ENCODE results near the gene PITPNM3. TPM values are rescaled to one million over a fixed set of nuclear protein-coding genes. Genes with fewer than 3 reads are reported as not detected.

The PITPNM3 gene
- polyA plus RNA-seq, 1 donor from 2014 or later: 3.0 TPM

GRCh38 chr17:6427279-6427781 lies 129.0 kb downstream of the PITPNM3 start:
- Histone ChIP-seq H3K27ac (ENCODE audit: low read length) (no peak overlapping the region), H3K4me3 (ENCODE audit: low read length) (no peak overlapping the region), H3K9me2 (ENCODE audit: insufficient read depth, low read length) (no peaks in the 10 kb centered on the region), H2AFZ (ENCODE audit: low read depth, low read length) (no peak overlapping the region), H3K79me2 (replicated peaks; ENCODE audit: insufficient read depth, low read length) (no peaks in the 10 kb centered on the region), H3K27me3 (ENCODE audit: insufficient read depth, low read depth, low read length) (no peaks in the 10 kb centered on the region), H3K4me2 (ENCODE audit: low read length) (no peak overlapping the region), H3K9ac (ENCODE audit: low read length) (no peak overlapping the region), H3K36me3 (ENCODE audit: insufficient read depth, low read length) (no peaks in the 10 kb centered on the region), H3K9me3 (ENCODE audit: low read length) (no peaks in the 10 kb centered on the region), H3F3A (ENCODE audit: insufficient read depth, low read length, poor library complexity, severe bottlenecking) (no peaks in the 10 kb centered on the region), H4K20me1 (ENCODE audit: insufficient read depth) (no peaks in the 10 kb centered on the region)
- TF ChIP-seq REST (IDR thresholded peaks at IDR 0.05; ENCODE audit: borderline replicate concordance) (no peak), TAF1 (IDR thresholded peaks at IDR 0.05; ENCODE audit: low read depth) (no peak), CTCF (IDR thresholded peaks at IDR 0.05; ENCODE audit: poor library complexity, severe bottlenecking) (peak; percentile 35), EP300 (conservative IDR thresholded peaks at IDR 0.05; ENCODE audit: poor library complexity, severe bottlenecking) (no peak), POLR2AphosphoS5 (IDR thresholded peaks at IDR 0.05) (no peak), RAD21 (conservative IDR thresholded peaks at IDR 0.05) (peak; percentile 41), MXI1 (conservative IDR thresholded peaks at IDR 0.05; ENCODE audit: poor library complexity, severe bottlenecking) (no peak)

GRCh38 chr17:6426356-6427101 lies 129.8 kb downstream of the PITPNM3 start:
- no peak for TF ChIP-seq EZH2 (IDR thresholded peaks at IDR 0.05; ENCODE audit: borderline replicate concordance, insufficient read depth, low read length, poor library complexity, severe bottlenecking)
- no peak for TF ChIP-seq REST (IDR thresholded peaks at IDR 0.05; ENCODE audit: borderline replicate concordance)
- no peak for TF ChIP-seq EP300 (conservative IDR thresholded peaks at IDR 0.05; ENCODE audit: poor library complexity, severe bottlenecking)
- no peak for TF ChIP-seq SMC3 (conservative IDR thresholded peaks at IDR 0.05; ENCODE audit: poor library complexity)
- TF ChIP-seq CTCF (IDR thresholded peaks at IDR 0.05; ENCODE audit: poor library complexity, severe bottlenecking): no peak
- no peak for TF ChIP-seq MXI1 (conservative IDR thresholded peaks at IDR 0.05; ENCODE audit: poor library complexity, severe bottlenecking)
- no peak for TF ChIP-seq POLR2AphosphoS5 (IDR thresholded peaks at IDR 0.05)
- no peak for TF ChIP-seq TAF1 (IDR thresholded peaks at IDR 0.05; ENCODE audit: low read depth)
- no peak for TF ChIP-seq RAD21 (conservative IDR thresholded peaks at IDR 0.05)
- H3K9me2 ChIP-seq (ENCODE audit: insufficient read depth, low read length): no peaks in the 10 kb centered on the region
- H3K9me3 ChIP-seq (ENCODE audit: low read length): no peaks in the 10 kb centered on the region
- H3K27me3 ChIP-seq (ENCODE audit: insufficient read depth, low read depth, low read length): no peaks in the 10 kb centered on the region
- no peak overlapping the region for H3K4me3 ChIP-seq (ENCODE audit: low read length)
- H2AFZ ChIP-seq (ENCODE audit: low read depth, low read length): no peak overlapping the region
- no peak overlapping the region for H3K4me2 ChIP-seq (ENCODE audit: low read length)
- H4K20me1 ChIP-seq (ENCODE audit: insufficient read depth): no peaks in the 10 kb centered on the region
- no peak overlapping the region for H3K27ac ChIP-seq (ENCODE audit: low read length)
- no peak overlapping the region for H3K9ac ChIP-seq (ENCODE audit: low read length)
- no peaks in the 10 kb centered on the region for H3K36me3 ChIP-seq (ENCODE audit: insufficient read depth, low read length)
- no peaks in the 10 kb centered on the region for H3K79me2 ChIP-seq (replicated peaks; ENCODE audit: insufficient read depth, low read length)
- H3F3A ChIP-seq (ENCODE audit: insufficient read depth, low read length, poor library complexity, severe bottlenecking): no peaks in the 10 kb centered on the region
